ENCODE results near the gene TMEM256.

GRCh38 chr17:7435676-7436555, 32.0 kb upstream of the TMEM256 start:
- TF ChIP-seq GATA2 (IDR thresholded peaks at IDR 0.05; ENCODE audit: low read depth, low read length) (no peak), GATA3 (IDR thresholded peaks at IDR 0.05; ENCODE audit: low read depth, low read length) (no peak)

Data from SH-SY5Y (cell line).